Karpas-422 (cell line): ENCODE results near the gene OR13F1. TPM values are rescaled to one million over a fixed set of nuclear protein-coding genes. Genes with fewer than 3 reads are reported as not detected.
"Not testable (repeated sequence)": the region's sequence is repeated elsewhere in the genome, so short reads cannot be mapped to it uniquely, and the experiment has no call there.

ENCODE experiments used
- DNase-seq: peaks from one replicate; pipeline ENCODE4 v3.0.0-alpha.2; 2015
- H2AFZ ChIP-seq: fragments of 200-600 bp; sonication (generic); 2 replicates; pipeline ENCODE4 v1.6.1; 2014; ENCODE audit warnings: antibody characterized with exemption, low read length, mixed read lengths
- H3K27ac ChIP-seq: fragments of 200-600 bp; sonication (generic); 2 replicates; pipeline ENCODE4 v1.5.1; 2014; ENCODE audit warnings: mild to moderate bottlenecking, low read length, moderate library complexity
- H3K27me3 ChIP-seq: fragments of 200-600 bp; sonication (generic); 2 replicates; pipeline ENCODE4 v1.6.1; 2014; ENCODE audit warnings: low read length, mixed read lengths
- H3K36me3 ChIP-seq: fragments of 200-600 bp; sonication (generic); 2 replicates; pipeline ENCODE4 v1.6.1; 2014; ENCODE audit warnings: low read length, mixed read lengths; ENCODE audit not compliant: insufficient read depth
- H3K4me1 ChIP-seq: fragments of 200-600 bp; sonication (generic); 2 replicates; pipeline ENCODE4 v1.6.1; 2014; ENCODE audit warnings: mild to moderate bottlenecking, low read length, mixed read lengths
- H3K4me2 ChIP-seq: fragments of 200-600 bp; sonication (generic); 2 replicates; pipeline ENCODE4 v1.6.1; 2014; ENCODE audit warnings: low read length, low read depth, mild to moderate bottlenecking; ENCODE audit not compliant: poor library complexity, severe bottlenecking
- H3K4me3 ChIP-seq: fragments of 200-600 bp; sonication (generic); 2 replicates; pipeline ENCODE4 v1.5.1; 2014; ENCODE audit warnings: mild to moderate bottlenecking, antibody characterized with exemption, low read length, mixed read lengths
- H3K79me2 ChIP-seq: fragments of 200-600 bp; sonication (generic); 2 replicates; pipeline ENCODE4 v1.6.1; 2014; ENCODE audit warnings: mild to moderate bottlenecking, low read length, mixed read lengths
- H3K9ac ChIP-seq: fragments of 200-600 bp; sonication (generic); 2 replicates; pipeline ENCODE4 v1.6.0; 2014; ENCODE audit warnings: low read length
- H3K9me2 ChIP-seq: fragments of 200-600 bp; sonication (generic), shearing (Covaris generic); replicated peaks from 2 replicates; pipeline ENCODE4 v1.6.0; 2014; ENCODE audit warnings: mild to moderate bottlenecking, low read length, moderate library complexity; ENCODE audit not compliant: insufficient read depth
- H3K9me3 ChIP-seq: fragments of 300-700, 200-600 bp; sonication (generic); 2 replicates; pipeline ENCODE4 v1.6.1; 2014; ENCODE audit warnings: low read length, mixed read lengths
- H4K20me1 ChIP-seq: fragments of 200-600 bp; sonication (generic); 2 replicates; pipeline ENCODE4 v1.6.1; 2014; ENCODE audit warnings: mild to moderate bottlenecking, antibody characterized with exemption, low read length, low read depth; ENCODE audit not compliant: insufficient read depth
- total RNA-seq: library from RNA; depleted of rRNA; stranded (reverse); fragments of >200 nt; shearing (Covaris generic); gene quantifications from 2 replicates; pipeline ENCODE4 v1.2.3, GENCODE V29; 2014; ENCODE audit warnings: low replicate concordance

OR13F1 gene
- total RNA-seq, 1 experiment from 2014 or later = not detected

DNA sequence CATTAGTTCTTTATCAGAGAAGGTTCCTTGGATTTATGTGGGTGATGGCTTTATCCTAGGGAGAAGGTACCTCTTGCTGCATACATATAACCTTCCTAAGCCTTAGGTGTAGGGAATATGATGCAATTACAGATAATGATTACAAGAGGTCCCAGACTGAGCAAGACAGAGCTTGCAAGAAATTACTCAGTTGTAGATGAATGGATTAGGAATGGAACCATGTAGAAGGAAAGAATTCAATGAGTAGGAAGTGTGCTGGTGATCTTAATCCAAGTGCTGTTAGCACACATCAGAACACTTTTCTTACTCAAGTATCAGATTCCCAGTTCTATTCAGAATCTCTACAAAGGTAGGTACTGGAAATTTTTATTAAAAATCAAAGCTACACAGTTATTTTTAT is 2.5 kb downstream of the OR13F1 start:
- H3K36me3 ChIP-seq = no peaks in the 10 kb centered on the region
- H3K79me2 ChIP-seq = no peaks in the 10 kb centered on the region
- H3K4me3 ChIP-seq = no peak overlapping the region
- no peaks in the 10 kb centered on the region for H3K9me3 ChIP-seq
- no peaks in the 10 kb centered on the region for H3K9me2 ChIP-seq
- DNase-seq = no peak
- H3K9ac ChIP-seq = no peak overlapping the region
- no peak overlapping the region for H2AFZ ChIP-seq
- no peak overlapping the region for H3K4me2 ChIP-seq
- H3K27ac ChIP-seq = no peak overlapping the region
- no peaks in the 10 kb centered on the region for H3K27me3 ChIP-seq
- no peaks in the 10 kb centered on the region for H3K4me1 ChIP-seq
- no peaks in the 10 kb centered on the region for H4K20me1 ChIP-seq

DNA sequence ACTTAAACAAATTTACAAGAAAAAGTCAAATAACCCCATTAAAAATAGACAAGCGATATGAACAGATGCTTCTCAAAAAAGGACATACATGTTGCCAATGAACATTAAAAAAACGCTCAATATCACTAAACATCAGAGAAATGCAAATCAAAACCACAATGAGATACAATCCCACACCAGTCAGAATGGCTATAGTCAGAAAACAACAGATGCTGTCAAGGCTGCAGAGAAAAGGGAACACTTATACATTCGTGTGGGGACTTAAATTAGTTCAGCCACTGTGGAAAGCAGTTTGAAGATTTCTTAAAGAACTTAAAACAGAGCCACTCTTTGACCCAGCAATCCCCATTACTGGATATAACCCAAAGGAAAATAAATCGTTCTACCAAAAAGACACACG is 10.8 kb downstream of the OR13F1 start:
- H3K79me2 ChIP-seq = no peaks in the 10 kb centered on the region
- DNase-seq = no peak
- H3K27ac ChIP-seq = no peak overlapping the region
- no peak overlapping the region for H3K4me3 ChIP-seq
- no peak overlapping the region for H2AFZ ChIP-seq
- H4K20me1 ChIP-seq = no peaks in the 10 kb centered on the region
- no peaks in the 10 kb centered on the region for H3K4me1 ChIP-seq
- H3K9me2 ChIP-seq = no peaks in the 10 kb centered on the region
- no peaks in the 10 kb centered on the region for H3K27me3 ChIP-seq
- H3K9me3 ChIP-seq = no peaks in the 10 kb centered on the region
- no peaks in the 10 kb centered on the region for H3K36me3 ChIP-seq
- no peak overlapping the region for H3K9ac ChIP-seq
- H3K4me2 ChIP-seq = no peak overlapping the region

DNA sequence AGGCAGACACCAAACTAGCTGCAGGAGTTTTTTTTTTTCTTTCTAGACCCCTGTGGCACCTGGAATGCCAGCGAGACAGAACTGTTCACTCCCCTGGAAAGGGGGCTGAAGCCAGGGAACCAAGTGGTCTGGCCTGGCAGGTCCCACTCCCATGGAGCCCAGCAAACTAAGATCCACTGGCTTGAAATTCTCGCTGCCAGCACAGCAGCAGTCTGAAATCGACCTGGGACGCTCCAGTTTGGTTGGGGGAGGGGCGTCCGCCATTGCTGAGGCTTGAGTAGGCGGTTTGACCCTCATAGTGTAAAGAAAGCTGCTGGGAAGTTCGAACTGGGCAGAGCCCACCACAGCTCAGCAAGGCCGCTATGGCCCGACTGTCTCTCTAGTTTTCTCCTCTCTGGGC is 16.2 kb downstream of the OR13F1 start:
- not testable (repeated sequence) for H3K9me3 ChIP-seq, DNase-seq, H3K79me2 ChIP-seq, H3K4me1 ChIP-seq, H3K9me2 ChIP-seq, H3K4me2 ChIP-seq, H3K36me3 ChIP-seq, H3K9ac ChIP-seq, H2AFZ ChIP-seq, H4K20me1 ChIP-seq, H3K27ac ChIP-seq, H3K4me3 ChIP-seq, H3K27me3 ChIP-seq

DNA sequence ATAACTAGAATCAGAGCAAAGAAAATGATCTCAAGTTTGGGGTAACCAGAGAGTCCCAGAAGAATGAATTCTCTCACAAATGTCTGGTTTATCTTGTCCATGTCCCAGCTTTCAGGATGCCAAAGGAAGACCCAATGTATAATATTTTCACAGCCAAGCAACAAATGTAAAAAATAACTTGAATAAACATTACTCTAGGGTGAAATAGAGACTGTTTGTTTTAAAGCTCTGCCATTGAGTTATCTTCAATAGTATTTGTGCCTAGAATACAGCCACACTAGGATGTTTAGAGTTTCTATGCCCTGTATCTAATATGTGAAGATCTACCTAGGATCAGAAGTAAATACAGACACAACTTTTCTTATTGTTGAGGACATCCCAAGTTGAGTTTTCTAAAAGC is 23.0 kb downstream of the OR13F1 start, which contains the start of gene OR13C4:
OR13C4 (minus strand) TSS at position 101 of the 400 bp plus-strand sequence; CDS start at position 101, 0 bp downstream.
- Histone ChIP-seq H3K79me2 (no peaks in the 10 kb centered on the region), H3K4me3 (no peak within 1 kb of the TSS), H3K27ac (no peak within 1 kb of the TSS), H3K27me3 (no peaks in the 10 kb centered on the region), H3K4me2 (no peak within 1 kb of the TSS), H3K9ac (no peak within 1 kb of the TSS), H3K36me3 (no peaks in the 10 kb centered on the region), H3K9me3 (no peaks in the 10 kb centered on the region), H3K9me2 (no peaks in the 10 kb centered on the region), H4K20me1 (no peaks in the 10 kb centered on the region), H3K4me1 (no peaks in the 10 kb centered on the region), H2AFZ (no peak within 1 kb of the TSS)
- DNase-seq = no peak

DNA sequence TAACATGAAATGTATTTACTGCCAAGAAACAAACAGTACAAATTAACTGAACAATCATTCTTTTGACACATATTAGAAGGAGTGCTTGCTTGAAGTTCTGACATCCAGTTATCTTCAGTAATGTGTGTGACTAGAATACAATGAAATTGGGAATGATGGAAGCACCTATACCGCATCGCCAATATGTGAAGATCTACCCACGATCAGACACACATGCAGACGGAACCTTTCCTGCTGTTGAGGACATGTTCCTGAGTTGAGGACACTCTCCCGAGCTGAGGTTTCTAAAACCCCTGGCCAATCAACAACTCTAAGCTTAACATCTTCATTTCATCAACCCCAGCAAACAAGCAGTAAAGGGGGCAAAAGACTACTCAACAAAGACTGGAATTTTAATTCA is 32.7 kb downstream of the OR13F1 start, which contains the start of gene OR13C3:
OR13C3 (minus strand) TSS at position 101 of the 400 bp plus-strand sequence. CDS start 133 bp downstream, outside the sequence.
- H3K4me1 ChIP-seq = no peaks in the 10 kb centered on the region
- no peaks in the 10 kb centered on the region for H3K36me3 ChIP-seq
- no peak within 1 kb of the TSS for H2AFZ ChIP-seq
- H3K27ac ChIP-seq = no peak within 1 kb of the TSS
- no peak within 1 kb of the TSS for H3K4me3 ChIP-seq
- no peak within 1 kb of the TSS for H3K9ac ChIP-seq
- no peaks in the 10 kb centered on the region for H3K9me3 ChIP-seq
- H4K20me1 ChIP-seq = no peaks in the 10 kb centered on the region
- H3K79me2 ChIP-seq = no peaks in the 10 kb centered on the region
- H3K4me2 ChIP-seq = no peak within 1 kb of the TSS
- no peak for DNase-seq
- H3K27me3 ChIP-seq = no peaks in the 10 kb centered on the region
- H3K9me2 ChIP-seq = no peaks in the 10 kb centered on the region

DNA sequence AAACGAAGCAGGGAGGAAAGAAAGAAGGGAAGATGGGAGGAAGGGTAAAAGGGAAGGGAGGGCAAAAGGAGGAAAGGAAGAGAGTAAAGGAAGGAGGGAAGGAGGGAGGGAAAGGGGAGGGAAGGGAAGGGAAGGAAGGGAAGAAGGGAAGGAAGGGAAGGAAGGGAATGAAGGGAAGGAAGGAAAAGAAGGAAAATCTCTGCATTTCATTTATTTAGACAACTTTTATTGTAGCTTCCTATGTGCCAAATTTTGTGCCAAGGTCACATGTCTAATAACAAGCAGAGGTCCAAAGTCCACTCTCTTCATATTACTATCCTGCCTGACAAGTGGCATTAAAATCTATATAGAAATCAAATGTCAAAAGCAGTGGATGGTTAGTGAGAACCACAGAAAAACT is 35.2 kb downstream of the OR13F1 start:
- Histone ChIP-seq H3K79me2 (no peaks in the 10 kb centered on the region), H3K4me3 (no peak overlapping the region), H3K4me2 (no peak overlapping the region), H3K27ac (no peak overlapping the region), H3K9me2 (no peaks in the 10 kb centered on the region), H3K9ac (no peak overlapping the region), H3K36me3 (no peaks in the 10 kb centered on the region), H3K4me1 (no peaks in the 10 kb centered on the region), H2AFZ (no peak overlapping the region), H3K27me3 (no peaks in the 10 kb centered on the region), H4K20me1 (no peaks in the 10 kb centered on the region), H3K9me3 (no peaks in the 10 kb centered on the region)
- no peak for DNase-seq

DNA sequence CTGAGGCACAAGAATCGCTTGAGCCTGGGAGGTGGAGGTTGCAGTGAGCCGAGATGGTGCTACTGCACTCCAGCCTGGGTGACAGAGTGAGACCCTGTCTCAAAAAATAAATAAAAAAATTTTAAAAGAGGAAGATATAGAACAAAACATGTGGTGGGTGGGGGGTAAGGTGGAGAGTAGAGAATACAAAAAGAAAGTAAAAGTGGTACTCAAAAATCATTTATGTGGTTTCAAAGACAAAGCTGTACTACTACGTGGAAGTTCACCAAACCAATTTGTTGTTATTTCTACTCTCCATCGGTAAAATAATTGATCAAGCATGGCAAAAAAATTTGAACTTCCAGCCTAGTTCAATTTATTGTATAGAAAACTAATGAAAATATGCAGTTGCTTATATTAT is 40.6 kb downstream of the OR13F1 start:
- Histone ChIP-seq H3K36me3 (no peaks in the 10 kb centered on the region), H4K20me1 (no peaks in the 10 kb centered on the region), H3K9me2 (no peaks in the 10 kb centered on the region), H3K4me2 (peak overlapping the region; percentile 3), H3K27me3 (no peaks in the 10 kb centered on the region), H3K4me3 (no peak overlapping the region), H3K9ac (no peak overlapping the region), H3K27ac (no peak overlapping the region), H3K4me1 (no peaks in the 10 kb centered on the region), H3K79me2 (no peaks in the 10 kb centered on the region), H3K9me3 (no peaks in the 10 kb centered on the region), H2AFZ (no peak overlapping the region)
- DNase-seq = no peak

DNA sequence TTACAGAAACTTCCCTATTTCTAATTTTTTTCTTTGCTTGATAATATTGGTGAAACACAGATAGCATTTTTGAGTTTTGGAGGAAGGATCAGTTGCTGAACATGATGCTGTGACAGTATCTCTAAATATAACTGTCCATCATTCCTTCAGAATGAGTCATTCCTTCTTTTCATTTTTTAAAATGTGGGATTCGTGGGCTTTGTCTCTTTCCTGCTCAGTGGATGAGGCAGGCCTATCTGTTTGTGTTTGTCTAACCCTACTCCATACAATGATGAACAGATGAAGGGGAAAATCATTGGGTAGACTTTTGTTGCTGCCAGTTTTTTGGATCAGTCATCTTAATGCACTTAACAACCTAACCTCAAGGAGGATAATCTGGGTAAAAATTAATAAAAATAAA is 49.2 kb downstream of the OR13F1 start:
- Histone ChIP-seq H3K4me3 (no peak overlapping the region), H3K9me2 (no peaks in the 10 kb centered on the region), H3K9ac (no peak overlapping the region), H3K4me1 (no peaks in the 10 kb centered on the region), H3K4me2 (no peak overlapping the region), H3K27me3 (no peaks in the 10 kb centered on the region), H4K20me1 (no peaks in the 10 kb centered on the region), H3K79me2 (no peaks in the 10 kb centered on the region), H3K27ac (no peak overlapping the region), H2AFZ (no peak overlapping the region), H3K36me3 (no peaks in the 10 kb centered on the region), H3K9me3 (no peaks in the 10 kb centered on the region)
- DNase-seq = no peak
